Inflammatory macrophage (primary cell): ENCODE results near the gene MPP4.

Experiments
- DNase-seq, 2 donors: peaks; one replicate each; pipeline ENCODE4 v3.0.0-alpha.2; 2020 to 2022

MPP4 gene

DNA sequence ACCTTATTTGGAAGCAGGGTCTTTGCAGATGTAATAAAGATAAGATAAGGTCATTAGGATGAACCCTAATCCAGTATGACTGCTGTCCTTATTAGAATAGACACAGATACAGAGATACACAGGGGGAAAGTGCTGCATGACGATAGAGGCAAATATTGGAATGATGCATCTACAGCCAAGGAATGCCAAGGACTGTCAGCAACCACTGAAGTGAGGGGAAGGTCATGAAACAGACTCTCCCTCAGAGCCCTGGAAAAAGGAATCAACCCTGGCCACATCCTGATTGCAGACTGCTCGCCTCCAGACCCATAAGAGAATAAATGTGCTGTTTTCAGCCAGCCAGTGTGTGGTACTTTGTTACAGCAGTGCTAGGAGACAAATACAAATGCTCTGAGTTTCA is 69.9 kb downstream of the MPP4 start:
- no peak for DNase-seq

DNA sequence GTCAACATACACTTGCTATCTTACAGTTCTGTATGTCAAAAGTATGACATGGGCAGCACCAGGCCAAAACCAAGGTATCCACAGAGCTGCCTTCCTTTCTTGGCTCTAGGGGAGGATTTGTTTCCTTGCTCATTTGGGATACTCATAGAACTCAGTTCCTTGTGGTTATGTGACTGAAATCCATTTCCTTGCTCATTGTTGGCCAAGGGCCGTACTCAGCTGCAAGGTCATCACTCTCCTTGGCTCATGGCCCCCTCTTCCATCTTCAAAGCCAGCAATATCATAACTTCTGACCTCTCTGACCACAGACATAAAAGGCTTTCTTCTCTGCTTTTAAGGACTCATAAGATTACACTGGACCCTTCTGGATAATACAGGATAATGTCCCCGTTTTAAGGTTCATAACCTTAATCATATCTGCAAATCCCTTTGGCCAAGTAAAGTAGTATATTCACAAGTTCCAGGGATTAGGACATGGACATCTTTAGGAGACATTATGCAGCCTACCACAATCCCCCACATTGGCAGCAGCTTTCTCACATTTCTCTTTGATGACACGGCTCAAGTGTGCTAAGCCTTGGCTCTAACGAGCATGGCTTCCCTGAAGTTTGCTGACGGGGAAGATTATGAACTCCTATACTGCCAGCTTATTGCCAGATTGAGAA is 76.0 kb downstream of the MPP4 start:
- DNase-seq = no peak

- no peak for DNase-seq
These were observed 77.0 kb downstream of the MPP4 start for GRCh38 chr2:201621293-201621999.

- DNase-seq = peak; percentile 17 to 20
These were observed 79.4 kb downstream of the MPP4 start for GRCh38 chr2:201618744-201619662.

DNA sequence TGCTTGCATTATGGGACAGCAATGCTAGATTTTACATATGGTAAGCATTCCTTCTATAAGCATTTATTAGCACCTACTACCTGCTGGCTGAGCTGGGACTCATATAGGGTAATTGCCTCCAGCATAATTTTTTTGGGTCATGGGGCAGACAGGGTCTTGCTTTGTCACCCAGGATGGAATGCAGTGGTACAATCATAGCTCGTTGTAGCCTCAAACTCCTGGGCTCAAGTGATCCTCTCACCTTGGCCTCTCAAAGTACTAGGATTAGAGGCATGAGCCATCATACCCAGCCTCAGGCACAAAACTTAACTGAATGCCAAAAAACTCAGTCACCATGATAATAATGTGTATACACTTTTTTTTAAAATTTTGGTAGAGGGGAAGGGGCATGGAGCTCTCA is 90.4 kb downstream of the MPP4 start:
- no peak for DNase-seq

DNA sequence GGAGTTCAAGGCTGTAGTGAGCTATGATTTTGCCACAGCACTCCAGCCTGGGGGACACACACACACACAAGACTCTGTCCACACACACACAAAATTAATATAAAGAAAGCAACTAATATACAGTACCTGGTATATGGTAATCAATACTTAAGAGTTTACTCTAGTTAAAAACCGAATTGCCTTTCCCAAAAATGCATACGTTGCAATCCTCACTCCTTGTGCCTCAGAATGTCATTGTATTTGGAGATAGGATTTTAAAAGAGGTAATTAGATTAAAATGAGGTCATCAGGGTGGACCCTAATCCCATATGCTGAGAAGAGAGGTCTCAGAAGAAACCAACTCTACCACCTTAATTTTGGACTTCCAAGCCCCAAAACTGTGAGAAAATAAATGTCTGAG is 90.9 kb downstream of the MPP4 start:
- DNase-seq = no peak

DNA sequence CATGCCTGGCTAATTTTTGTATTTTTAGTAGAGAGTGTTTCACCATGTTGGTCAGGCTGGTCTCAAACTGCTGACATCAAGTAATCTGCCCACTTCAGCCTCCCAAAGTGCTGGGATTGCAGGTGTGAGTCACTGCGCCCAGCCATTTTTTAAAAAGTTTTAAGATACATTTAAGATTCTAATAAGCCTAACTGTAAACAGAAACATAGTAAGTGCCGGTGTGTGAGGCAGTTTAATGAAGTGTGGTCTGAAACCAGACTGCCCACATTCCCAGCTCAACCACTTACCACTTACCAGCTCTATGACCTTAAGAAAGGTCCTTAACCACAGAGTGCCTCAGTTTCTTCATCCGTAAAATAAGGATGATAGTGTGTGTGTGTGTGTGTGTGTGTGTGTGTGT is 97.5 kb downstream of the MPP4 start:
- DNase-seq = no peak

DNA sequence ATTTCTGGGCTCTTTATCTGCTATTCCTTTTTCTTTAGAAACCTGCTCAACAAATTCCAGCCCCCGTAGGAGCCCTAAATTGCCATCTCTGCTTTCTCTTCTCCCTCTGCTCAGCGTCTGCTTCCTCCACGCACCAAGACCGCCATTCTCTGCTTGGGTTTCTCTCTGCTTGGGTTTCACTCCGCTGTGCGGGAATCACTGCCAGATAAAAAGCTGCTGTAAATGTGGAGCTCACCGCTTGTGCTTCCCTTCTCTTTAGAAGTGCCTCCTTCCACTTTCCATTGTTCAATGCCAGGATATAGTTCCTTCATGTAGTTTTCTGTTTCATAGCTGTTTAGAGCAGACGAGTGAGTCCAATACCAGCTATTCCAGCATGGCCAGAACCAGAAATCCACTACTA is 101.0 kb downstream of the MPP4 start:
- no peak for DNase-seq
